Pancreas (tissue), 10 donors: ENCODE data around the gene RPL39L. TPM values are rescaled to one million over a fixed set of nuclear protein-coding genes. Genes with fewer than 3 reads are reported as not detected.

Experiments
- ATAC-seq, 4 donors: fragments of 200-7000 bp; cut with Tn5 transposase; one replicate each; pipeline versions ENCODE4 v1.8.0 to v1.9.1; 2020; ENCODE audit warnings: mild to moderate bottlenecking in 4 of 4, moderate library complexity in 4 of 4
- DNase-seq, 6 donors: peaks; one replicate each; pipeline ENCODE4 v3.0.0-alpha.2; 2020
- FAIRE-seq: peaks from 2 replicates; lab custom pipeline; 2012; peaks lifted over from hg19 to GRCh38; lab: Jason Lieb, UNC
- H3K27ac ChIP-seq, 4 donors: fragments of 200-600 bp; sonication (generic); 1 replicate in 3 of 4; 2 replicates in 1 of 4; pipeline versions ENCODE4 v1.5.0 to v1.8.0; 2020
- H3K27me3 ChIP-seq, 4 donors: fragments of 200-600 bp; one replicate each; pipeline ENCODE4 v1.8.0; 2021
- H3K36me3 ChIP-seq, 3 donors: fragments of 200-600 bp; sonication (generic) in 1 of 3; one replicate each; pipeline versions ENCODE4 v1.5.0 to v1.8.0; 2020 to 2021
- H3K4me1 ChIP-seq, 3 donors: fragments of 200-600 bp; one replicate each; pipeline ENCODE4 v1.8.0; 2021
- H3K4me3 ChIP-seq, 4 donors: fragments of 200-600 bp; sonication (generic) in 2 of 4; one replicate each; pipeline versions ENCODE4 v1.5.0 to v1.8.0; 2020 to 2021
- H3K9me3 ChIP-seq, 4 donors: fragments of 200-600 bp; one replicate each; pipeline ENCODE4 v1.8.0; 2021
- WGBS, 2 donors: extraction: QIAGEN DNeasy Blood & Tissue Kit; methylation state at CpG; one replicate each; pipeline ENCODE4 v1.1.7; 2013; 5-methylcytosine and 5-hydroxymethylcytosine counted together
- intact Hi-C, 3 donors: fragments of 100-400 bp; cut with DNase I; formaldehyde crosslinking; loops; one replicate each; pipeline versions ENCODE4 v1.11.1 to v1.14.2; 2022
- polyA plus RNA-seq, 2 donors: library from polyadenylated mRNA; stranded (reverse); fragments of 200-250 nt; gene quantifications; one replicate each; pipeline ENCODE4 v1.2.3, GENCODE V29; 2013
- total RNA-seq, 6 donors: library from RNA; stranded (reverse); fragmentation: NEBNext Ultra II Directional in 4 of 6; extraction: Animal tissue kit (Norgen Biotek cat#: 25700) in 4 of 6; gene quantifications; one replicate each; pipeline versions ENCODE4 v1.2.1 to v1.2.4, GENCODE V29; 2021 to 2023
- TF ChIP-seq, protein P1 (sequence below), 4 donors: fragments of 200-600 bp; sonication (generic) in 3 of 4; IDR thresholded peaks; one replicate each; pipeline versions ENCODE4 v1.5.0 to v1.8.0; 2021; ENCODE audit warnings: antibody characterized with exemption in 4 of 4
- donor health status: healthy with polysubstance abuse.
- donor health status: DM: no; HTN: no; CAD: no; lungs with moderate emphysema.
- donor health status: DM: no; HTN: no; CAD: no.
- donor health status: control.
- donor health status: control.
- donor health status: Bipolar disorder and iron deficiency.
- donor health status: DM: yes; HTN: yes; CAD: no.
- donor health status: DM: no; HTN: no; CAD: no.
- donor health status: DM: no; HTN: no; CAD: no.
- donor health status: DM: yes; HTN: yes; CAD: no.

The RPL39L gene
- 1 to 10 TPM in 1 of 6 donors, under 1 TPM in 5; 0.31 to 1.5 (median 0.81) TPM for total RNA-seq
- polyA plus RNA-seq, result 1 to 10 TPM in 1 of 2 donors, under 1 TPM in 1; 0.99 to 2.2 TPM

DNA sequence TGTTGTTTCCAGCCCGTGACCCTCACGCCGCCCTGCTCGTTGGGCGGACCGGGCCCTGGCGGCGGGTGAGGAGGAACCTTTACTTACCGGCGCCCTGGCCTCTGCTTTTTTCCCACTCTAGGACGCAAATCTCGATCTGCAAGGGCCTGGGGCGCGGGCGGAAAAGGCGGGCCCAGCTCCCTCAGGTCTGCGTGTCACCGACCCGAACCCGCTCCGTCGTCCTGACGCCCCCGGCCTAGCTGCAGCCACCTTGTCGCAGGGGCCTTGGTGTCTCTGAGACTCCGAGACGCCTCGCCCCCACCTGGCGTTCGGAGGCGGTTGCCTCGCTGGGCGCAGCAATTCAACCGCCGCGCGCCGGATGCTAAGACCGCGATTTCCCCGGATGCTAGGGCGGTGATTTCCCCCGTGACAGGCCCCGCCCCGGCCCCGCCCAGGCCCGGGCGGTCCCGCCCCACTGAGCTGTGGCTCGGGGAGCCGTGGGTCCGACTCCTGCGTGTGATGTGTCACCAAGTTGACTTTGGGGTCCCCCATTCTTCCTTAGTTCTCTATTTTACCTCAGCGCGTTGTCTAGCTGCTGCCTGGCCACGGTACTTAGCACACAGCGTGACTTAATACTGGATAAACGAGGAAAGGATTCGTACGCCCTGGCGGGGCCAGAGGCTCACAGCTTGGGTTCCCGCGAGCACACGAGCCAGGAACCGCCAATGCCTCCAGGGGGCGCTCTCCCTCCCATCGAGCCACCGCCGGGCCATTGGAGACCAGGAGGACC, at the start of gene RPL39L:
Gene RPL39L, minus strand, starts transcription at position 371 of the 769 bp plus-strand sequence. CDS start 18,196 bp downstream, outside the sequence.
- FAIRE-seq (no peak), DNase-seq (peak; percentile 32 to 82 (median 62)), ATAC-seq (peak; percentile 89 to 98 (median 97))
- Histone ChIP-seq H3K9me3 (no peaks in the 10 kb centered on the region), H3K27me3 (no peaks in the 10 kb centered on the region), H3K36me3 (no peaks in the 10 kb centered on the region), H3K4me1 (no peaks in the 10 kb centered on the region), H3K27ac (peak within 1 kb of the TSS in 1 of 4 donors; percentile 15), H3K4me3 (peak within 1 kb of the TSS; percentile 26 to 54 (median 44))
- WGBS, 2 donors, result 4 to 5% methylated on average over 69 of the region's 69 CpGs
- TF ChIP-seq, protein P1, sequence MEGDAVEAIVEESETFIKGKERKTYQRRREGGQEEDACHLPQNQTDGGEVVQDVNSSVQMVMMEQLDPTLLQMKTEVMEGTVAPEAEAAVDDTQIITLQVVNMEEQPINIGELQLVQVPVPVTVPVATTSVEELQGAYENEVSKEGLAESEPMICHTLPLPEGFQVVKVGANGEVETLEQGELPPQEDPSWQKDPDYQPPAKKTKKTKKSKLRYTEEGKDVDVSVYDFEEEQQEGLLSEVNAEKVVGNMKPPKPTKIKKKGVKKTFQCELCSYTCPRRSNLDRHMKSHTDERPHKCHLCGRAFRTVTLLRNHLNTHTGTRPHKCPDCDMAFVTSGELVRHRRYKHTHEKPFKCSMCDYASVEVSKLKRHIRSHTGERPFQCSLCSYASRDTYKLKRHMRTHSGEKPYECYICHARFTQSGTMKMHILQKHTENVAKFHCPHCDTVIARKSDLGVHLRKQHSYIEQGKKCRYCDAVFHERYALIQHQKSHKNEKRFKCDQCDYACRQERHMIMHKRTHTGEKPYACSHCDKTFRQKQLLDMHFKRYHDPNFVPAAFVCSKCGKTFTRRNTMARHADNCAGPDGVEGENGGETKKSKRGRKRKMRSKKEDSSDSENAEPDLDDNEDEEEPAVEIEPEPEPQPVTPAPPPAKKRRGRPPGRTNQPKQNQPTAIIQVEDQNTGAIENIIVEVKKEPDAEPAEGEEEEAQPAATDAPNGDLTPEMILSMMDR (IDR thresholded peaks at IDR 0.05), result peak; percentile 43 to 72 (median 68)
- intact Hi-C loops, result no loop called here

DNA sequence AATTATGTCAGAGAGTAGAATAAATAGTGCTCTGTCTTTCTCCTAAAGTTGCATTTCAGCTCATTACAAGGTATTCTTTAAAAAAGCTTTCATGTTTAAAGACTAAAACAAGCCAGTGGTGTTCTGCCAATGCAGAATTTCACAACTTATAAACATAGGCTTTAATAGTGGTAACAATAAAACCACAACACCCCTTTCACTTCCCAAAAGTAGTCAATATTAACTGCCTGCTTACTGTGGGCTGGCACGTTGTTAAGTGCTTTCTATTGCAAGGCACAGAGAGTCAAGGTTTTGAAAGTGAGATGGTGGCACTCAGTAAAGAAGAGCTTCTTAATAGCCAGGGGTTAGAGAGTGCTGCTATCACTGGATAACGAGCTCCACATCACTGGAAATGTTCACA, 49.6 kb upstream of the RPL39L start:
- Histone ChIP-seq H3K27me3 (no peaks in the 10 kb centered on the region), H3K9me3 (no peaks in the 10 kb centered on the region), H3K27ac (no peak overlapping the region), H3K36me3 (no peaks in the 10 kb centered on the region), H3K4me3 (no peak overlapping the region), H3K4me1 (no peaks in the 10 kb centered on the region)
- no peak for ATAC-seq
- DNase-seq, result no peak
- intact Hi-C loops, result no loop called here
- TF ChIP-seq, protein P1 (IDR thresholded peaks at IDR 0.05), result no peak
- WGBS, 2 donors, result 33% methylated on average over 2 of the region's 2 CpGs
- no peak for FAIRE-seq

DNA sequence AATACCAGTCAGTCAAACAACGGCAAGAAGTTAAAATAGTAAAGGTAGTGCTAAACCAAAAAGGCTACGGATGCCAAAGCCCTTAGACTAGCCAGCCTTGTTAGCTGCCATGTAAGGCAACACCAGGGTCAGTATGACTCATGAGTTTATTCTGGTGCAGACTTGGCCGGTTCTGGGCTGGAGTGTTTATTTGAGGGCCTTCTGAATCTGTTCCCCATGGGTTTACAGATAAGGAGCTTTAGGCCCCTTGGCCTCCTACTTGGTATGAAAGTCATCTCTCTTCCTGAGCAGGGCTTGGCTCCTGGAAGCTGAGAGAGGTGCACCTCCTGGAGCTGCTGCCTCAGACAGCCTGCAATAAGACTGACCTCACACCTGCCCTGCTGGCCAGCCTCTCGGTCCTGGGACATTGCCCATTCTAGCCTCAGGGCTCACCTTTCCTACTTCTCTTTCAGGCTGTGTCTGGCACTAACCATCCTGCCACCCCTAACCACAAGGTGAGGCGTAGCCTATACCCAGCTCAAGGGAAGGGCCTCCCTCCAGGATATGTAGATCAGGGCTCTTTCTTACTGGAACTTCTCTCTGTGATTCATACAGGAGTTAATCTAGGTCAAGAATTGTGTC, 47.6 kb upstream of the RPL39L start:
- no peaks in the 10 kb centered on the region for H3K9me3 ChIP-seq
- DNase-seq, result peak in 1 of 6 donors; percentile 29
- peak; percentile 64 to 85 (median 74) for ATAC-seq
- WGBS, 2 donors, result 43 to 51% methylated on average over 5 of the region's 5 CpGs
- FAIRE-seq, result no peak
- TF ChIP-seq, protein P1 (IDR thresholded peaks at IDR 0.05), result no peak
- no peaks in the 10 kb centered on the region for H3K27me3 ChIP-seq
- no peak overlapping the region for H3K4me3 ChIP-seq
- H3K27ac ChIP-seq, result no peak overlapping the region
- intact Hi-C loops, result no loop called here
- no peaks in the 10 kb centered on the region for H3K36me3 ChIP-seq
- no peaks in the 10 kb centered on the region for H3K4me1 ChIP-seq

DNA sequence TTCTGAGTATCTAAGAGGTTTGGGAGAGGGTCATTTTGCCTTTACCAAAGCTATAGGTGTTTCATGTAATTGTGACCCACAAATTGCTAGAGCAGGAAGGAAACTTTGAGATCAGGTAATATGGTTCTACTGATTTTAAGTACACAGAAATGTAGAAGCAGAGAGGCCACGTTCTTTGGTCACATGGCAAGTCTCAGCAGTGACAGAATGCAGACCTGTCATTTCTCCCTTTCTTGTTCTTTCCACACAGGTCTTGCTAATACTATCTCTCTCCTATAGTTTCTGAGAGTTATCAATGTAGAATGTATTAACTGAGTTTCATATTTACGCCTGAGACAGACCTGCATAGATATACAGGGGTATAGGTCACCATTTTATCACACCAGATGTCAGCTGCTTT, 47.1 kb upstream of the RPL39L start:
- no peaks in the 10 kb centered on the region for H3K4me1 ChIP-seq
- H3K27ac ChIP-seq, result no peak overlapping the region
- FAIRE-seq, result no peak
- TF ChIP-seq, protein P1 (IDR thresholded peaks at IDR 0.05), result no peak
- DNase-seq, result no peak
- H3K4me3 ChIP-seq, result no peak overlapping the region
- no peaks in the 10 kb centered on the region for H3K9me3 ChIP-seq
- H3K36me3 ChIP-seq, result no peaks in the 10 kb centered on the region
- H3K27me3 ChIP-seq, result no peaks in the 10 kb centered on the region
- ATAC-seq, result no peak
- 51 to 52% methylated on average over 2 of the region's 2 CpGs for WGBS, 2 donors
- intact Hi-C loops, result no loop called here
